ENCODE data around the gene ATP10A.

Gene ATP10A

GRCh38 chr15:25803541-25803940 lies 59.6 kb downstream of the ATP10A start:
- no peak for DNase-seq (ENCODE audit: extremely low read depth, low read depth)
- TF ChIP-seq CTCF (IDR thresholded peaks at IDR 0.05; ENCODE audit: low read depth, low read length), result no peak

DNA sequence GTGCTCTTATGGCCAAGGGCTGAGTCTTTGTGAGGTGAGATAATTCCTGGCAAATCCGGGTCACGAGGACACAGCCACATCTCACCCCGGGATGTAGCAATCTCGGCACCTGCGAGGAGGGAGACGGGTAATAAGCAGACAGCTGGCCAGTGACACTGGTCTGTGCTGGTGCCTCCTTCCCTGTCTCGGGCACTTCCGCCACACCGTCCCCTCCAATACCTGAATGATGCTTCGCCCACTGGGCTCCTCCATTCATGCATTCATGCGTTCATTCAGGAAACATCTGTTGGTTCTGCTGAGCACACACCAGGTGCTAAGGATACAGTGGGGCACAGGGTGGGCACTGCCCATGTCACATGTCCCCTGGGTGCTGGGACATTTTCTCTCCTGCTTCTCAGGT lies 60.1 kb downstream of the ATP10A start:
- no peak for DNase-seq (ENCODE audit: extremely low read depth, low read depth)
- no peak for TF ChIP-seq CTCF (IDR thresholded peaks at IDR 0.05; ENCODE audit: low read depth, low read length)

DNA sequence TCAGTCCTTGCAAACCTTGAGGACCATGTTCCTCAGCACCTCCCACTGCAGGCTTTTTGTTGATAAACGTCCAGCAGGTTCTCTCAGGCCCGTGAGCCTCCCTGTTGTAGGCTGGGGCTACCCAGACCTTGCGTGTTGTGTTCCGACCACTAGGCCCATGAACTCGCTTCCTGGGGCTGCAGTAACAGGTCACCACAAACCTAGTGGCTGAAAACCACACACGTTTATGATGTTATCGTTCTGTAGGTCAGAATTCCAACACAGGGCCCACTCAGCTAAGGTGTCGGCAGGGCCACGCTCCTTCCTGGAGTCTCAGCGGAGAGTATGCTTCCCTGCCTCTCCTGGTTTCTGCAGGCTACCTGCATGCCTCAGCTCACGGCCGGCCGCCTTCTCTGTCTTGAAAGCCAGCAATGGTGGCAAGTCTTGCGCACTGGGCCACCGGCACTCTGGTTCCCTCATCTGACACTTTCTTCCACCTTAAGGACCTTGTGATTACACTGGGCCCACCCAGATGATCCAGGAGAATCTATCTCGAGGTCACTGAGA lies 60.8 kb downstream of the ATP10A start:
- DNase-seq (ENCODE audit: extremely low read depth, low read depth), result no peak
- TF ChIP-seq CTCF (IDR thresholded peaks at IDR 0.05; ENCODE audit: low read depth, low read length), result no peak

DNA sequence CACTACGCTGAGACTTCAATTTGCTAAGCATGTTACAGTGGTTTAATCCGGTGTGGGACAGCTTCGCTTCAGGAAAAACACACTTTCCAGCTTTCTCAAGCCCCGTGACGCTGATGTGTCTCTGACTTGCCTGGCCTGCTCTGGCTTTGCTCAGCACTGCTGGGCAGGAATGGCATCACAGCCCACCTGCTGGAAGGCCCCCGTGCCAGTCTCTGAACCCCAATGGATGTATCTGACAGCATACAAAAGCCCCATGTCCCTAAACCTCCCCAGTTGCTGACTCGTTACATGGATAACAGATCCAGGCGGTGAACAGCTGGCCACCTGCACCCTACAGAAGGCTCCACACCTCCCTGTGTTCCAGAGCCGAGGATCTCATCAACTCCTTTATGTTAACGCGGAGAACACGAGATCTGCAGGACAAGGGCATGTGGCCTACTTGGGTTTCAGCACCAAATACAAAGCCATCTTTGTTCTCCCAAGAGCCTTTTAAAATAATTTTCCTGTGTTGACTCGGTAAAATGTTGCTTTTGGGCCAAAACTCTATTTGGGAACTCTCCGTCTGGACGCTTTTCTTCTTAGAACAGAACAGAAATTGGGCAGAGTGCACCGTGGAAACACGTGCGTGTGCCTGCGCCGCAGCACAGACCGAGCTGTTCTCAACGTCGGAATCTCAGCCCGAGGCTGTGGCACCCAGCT lies 61.4 kb downstream of the ATP10A start:
- TF ChIP-seq CTCF (IDR thresholded peaks at IDR 0.05; ENCODE audit: low read depth, low read length), result no peak
- DNase-seq (ENCODE audit: extremely low read depth, low read depth), result no peak

DNA sequence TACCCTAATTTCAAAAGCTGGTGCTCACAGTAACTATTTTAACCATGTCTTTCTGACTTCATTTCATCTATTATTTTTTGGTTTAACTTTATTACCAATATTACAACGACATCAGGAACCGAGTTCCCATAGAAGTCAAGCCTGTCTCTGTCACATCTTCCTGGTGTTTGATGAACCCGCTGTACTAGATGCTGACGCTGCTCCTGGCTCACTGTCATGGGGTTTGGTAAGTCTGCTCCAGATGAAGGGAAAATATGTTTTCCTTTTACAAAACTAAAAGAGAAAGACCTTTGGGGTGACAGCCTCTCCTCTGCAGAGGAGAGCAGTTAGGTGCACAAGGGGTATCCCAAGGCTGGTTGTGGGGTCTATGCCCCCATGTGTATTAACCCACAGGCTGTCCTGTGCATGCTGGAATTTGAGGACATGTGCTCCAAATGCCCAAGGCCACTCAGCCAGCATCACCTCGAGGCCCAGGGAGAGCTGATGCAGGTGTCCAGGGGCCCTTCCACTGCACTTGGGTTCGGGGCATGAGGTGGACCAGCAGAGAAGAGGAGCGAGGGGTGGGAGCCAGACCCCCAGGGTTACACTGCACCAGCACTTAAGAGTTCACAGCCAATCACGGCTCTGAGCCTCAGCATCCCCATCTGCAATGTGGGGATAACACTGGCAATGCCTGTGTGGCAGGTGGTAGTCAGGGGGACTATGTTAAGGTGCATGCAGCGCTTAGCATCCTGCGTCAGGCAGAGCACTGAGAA lies 62.2 kb downstream of the ATP10A start:
- no peak for DNase-seq (ENCODE audit: extremely low read depth, low read depth)
- no peak for TF ChIP-seq CTCF (IDR thresholded peaks at IDR 0.05; ENCODE audit: low read depth, low read length)

DNA sequence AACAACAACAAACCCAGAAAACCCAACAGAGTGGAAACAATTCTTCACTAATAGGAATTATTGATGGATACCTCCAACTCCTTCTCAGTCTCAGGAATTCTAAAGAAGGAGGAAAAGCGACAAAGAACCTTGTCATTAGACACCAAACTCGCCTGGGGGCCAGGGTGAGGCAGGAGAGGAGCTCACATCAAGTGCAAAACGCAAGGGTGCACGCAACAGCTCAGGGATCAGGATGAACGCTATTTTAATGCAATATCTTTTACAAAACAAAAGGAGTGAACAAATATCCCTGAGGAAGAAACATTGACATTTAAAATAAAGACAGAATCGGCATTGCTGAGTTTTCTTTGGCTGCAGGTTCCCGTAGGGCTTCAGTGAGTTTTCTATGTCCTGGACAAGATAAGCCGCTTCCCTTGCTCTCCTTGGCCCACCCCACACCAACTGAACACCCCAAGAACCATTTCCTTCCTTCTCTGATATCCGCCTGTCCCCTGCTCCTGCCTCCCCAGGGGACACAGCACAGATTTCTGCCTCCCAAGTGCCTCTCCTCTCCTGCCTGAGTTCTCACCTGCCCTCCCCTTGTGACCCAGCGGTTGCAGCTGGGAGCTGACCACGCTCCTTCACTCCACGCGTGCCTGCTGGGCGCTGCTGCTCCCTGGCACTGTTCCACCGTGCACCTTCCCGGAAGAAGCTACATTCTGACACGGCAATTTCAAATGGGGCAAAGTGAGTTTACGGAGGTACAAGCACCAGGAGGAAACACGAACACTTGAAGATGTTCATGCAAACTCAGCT lies 63.0 kb downstream of the ATP10A start:
- DNase-seq (ENCODE audit: extremely low read depth, low read depth), result no peak
- no peak for TF ChIP-seq CTCF (IDR thresholded peaks at IDR 0.05; ENCODE audit: low read depth, low read length)
